HG02759 (cell line): Measurements from ENCODE around the gene MEX3A.
A peak's percentile ranks its signal among the peaks of the same experiment; 100 is the strongest.

Experiments
- ATAC-seq: cut with Tn5 transposase; IDR thresholded peaks from one replicate; pipeline ENCODE4 v1.9.1; 2021; ENCODE audit warnings: mild to moderate bottlenecking, moderate library complexity; ENCODE audit not compliant: unreplicated experiment

MEX3A gene

DNA sequence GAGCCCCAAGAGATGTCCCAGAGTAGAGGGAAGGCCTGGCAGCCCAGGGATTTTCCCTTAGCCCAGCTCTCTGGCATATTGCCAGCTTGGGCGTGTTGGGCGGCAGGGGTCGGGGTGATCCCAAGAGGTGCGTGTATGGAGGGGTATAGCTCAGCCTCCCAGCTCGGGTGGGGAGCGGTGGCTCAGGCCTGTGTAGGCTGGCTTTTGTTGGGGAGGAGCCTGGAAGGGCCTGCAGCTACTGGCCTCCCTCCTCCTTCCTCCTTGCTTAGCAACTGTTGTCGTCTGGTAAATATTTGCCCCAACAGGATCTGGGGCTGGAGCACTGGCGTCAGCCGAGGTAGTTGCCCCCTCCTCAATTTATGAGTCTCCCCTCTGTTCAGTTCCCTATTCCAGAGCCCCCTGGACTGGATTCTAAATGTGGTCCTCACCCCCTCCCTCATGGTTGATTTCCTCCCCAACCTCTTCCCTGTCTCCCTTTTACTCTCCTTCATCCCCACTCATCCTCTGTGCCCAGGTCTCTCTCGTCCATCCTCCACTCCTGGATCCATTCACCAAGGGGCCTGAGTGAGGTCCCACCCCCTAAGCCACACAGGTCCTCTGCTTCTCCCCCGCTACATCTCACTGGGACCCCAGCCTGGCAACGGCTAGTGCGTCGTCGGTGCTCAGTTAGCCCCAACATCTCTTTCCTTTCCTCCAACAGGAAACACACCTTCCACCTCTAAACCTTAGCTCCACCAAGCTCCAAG lies 22.0 kb upstream of the MEX3A start:
- no peak for ATAC-seq

DNA sequence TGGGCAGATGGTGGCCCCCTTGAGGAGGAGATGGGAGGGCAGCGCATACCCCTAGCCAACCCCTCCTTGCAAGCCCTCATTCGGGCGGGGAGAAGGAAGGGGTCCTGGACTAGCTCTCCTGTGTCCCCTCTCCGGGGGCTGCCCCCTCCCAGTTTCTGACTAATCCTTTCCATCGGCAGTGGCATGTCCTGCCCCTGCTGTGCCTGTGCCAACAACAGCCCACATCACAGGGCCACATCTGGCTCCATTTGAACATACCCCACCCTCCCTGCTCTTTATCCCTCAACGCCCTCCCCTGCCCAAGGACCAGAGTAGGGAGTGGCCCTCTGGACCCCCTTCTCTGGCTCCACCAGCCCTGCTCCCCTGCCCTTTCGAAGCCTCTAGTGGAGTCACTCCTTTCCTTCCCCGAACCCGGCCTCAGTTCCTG lies 21.3 kb upstream of the MEX3A start:
- no peak for ATAC-seq

DNA sequence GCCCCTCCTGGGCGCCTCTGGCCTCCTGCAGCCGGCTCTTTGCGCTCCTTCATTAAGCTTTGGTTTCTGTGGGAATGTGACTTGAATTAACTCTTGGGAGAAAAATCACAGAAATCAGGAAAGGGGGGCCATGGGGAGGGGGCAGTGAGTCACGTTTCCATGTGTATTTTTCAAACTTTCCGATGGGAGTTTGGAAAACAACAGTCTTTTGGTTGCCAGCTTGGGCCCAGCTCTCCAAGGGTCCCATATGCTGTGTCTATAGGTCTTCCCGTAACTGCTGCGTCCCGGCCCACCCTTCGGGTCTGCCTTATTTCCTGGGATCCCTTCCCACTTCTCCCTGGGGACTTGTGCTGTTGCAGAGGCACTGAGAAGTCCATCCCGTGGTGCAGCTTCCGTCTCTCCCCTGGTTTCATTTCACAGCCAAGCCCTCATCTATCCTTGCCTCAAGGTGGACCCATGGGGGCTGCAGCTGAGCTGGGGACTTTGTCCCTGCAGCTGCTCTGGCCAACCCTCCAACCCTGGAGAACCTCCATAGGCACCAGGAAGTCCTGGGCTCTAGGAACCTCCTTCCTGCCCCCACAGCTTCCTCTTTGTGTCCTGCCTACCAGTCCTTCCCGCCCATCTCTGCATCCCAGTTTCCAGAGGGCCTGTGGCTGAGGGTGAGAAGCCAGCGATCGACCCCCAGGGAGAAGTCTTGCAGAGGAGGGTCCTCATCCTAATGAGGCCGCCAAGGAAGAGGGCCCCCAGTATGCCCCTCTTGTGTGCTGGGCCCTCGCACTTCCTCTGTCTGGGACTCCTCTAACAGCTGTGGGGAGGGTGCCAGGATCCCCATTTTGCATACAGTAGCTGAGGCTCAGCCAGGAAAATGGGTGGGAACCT lies 20.6 kb upstream of the MEX3A start:
- no peak for ATAC-seq

DNA sequence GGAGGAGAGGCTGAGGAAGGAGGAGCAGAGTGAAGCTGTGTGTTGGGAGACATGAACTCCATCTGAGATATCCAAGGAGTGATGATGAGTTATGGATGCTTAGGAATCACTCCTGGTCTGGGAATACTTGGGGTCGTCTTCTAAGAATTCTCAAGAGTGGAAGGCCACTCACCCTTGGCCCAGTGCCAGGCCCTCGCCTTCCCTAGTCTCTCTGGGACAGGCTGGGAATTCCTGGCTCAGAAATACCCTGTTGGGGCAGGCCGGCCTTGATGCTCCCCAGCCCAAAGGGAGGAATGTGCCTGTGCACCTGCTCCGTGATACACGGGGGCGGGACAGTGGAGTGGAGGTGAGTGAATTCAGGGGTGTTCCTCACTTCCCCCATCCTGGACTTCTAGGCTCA lies 19.6 kb upstream of the MEX3A start:
- ATAC-seq = no peak

DNA sequence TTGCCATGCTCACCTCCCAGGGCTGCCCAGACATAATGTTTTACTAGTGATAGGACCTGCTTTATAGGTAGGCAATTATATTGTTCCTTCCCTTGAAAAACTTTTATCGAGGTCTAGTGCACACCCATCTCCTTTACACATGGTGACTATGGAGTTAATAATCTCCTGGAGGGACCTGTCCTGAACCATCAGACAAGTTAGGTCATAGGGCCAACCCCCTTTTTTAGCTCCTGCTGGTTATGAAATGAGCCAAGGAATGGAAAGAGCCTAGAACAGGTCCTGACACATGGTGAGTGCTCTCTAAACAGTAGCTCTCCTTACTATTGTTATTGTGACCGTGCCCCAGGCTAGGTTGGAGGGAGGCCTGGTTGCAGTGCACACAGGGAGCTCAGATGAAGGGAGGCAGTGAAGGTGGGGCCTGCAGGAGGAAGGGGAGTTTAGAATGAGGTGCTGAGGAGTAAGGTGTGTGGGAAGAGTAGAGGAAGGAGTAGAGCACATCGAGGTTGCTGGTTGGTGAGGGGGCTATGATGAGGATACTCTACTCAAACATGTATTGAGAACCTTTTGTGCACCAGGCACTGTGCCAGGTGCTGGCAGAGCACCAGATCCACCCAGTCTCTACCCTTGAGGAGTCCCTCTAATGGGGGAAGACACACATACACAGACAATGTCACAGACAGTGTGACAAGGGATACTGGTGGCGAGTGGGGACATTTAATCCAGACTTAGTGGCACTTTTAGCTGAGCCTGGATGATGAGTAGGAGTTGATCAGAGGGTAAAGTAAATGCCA lies 18.1 kb upstream of the MEX3A start:
- no peak for ATAC-seq

DNA sequence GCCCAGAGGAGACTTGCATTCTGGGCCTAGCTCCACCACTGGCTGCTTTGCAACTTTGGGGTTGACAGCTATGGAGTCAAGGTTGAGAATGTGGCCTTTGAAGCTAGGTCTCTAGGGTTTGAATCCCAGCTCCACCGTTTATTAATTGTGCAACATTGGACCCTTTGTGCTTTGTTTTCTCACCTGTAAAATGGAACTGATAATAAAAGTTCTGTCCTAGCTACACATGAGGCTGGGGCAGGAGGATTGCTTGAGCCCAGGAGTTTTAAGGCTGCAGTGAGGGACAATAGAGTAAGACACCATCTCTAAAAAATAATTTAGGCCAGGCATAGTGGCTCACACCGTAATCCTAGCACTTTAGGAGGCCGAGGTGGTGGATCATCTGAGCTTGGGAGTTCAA lies 17.0 kb upstream of the MEX3A start:
- ATAC-seq = no peak

DNA sequence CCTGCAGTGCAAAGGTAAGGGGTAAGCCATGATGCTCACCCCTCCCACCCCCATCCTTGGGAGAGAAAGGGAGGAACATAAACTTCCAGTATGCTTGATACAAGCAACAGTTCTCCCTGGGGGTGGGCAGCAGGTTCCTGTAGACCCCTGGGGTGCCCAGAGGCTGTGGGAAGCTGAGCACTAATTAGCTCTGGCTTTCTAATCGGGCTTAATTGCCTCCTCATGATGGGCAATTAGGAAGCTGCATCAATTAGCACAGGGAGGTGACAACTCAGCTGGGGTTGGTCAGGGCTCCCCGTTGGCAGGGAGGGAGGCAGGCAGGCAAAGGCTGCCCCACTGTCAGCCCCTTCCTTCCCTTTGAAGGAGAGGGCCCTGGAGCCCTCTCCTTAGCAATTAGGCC lies 16.5 kb upstream of the MEX3A start:
- ATAC-seq = no peak

DNA sequence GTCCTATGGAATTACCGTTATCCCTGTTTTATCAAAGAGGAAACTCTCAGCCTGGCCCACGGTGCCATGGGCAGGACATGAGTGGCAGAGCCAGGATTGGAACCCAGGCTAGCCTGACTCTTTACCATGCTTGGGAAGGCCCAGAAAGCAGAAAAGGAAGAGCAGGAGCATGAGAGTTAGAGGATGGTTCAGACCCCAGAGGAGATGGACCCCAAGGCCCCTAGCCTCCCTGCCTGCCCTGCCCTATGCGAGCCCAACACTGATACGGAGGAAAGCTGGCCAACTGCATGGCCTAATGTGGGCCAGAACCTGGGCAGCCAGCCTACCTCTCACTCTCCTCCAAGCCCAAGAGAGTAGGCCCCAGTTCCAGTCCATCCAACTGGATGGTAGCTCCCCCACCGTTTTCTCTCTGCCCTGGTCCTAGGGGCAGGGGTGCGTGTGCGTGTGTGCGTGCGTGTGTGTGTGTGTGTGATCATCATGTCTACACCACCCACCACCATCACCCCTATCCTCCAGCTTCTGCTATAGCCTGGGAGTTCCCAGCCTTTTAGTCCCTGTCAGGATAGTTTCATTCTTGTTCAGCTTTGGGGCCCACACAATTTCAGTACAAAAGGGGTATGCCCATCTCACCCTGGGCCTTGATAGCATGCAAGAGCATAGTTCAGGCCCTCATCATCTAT lies 15.4 kb upstream of the MEX3A start:
- ATAC-seq = no peak

DNA sequence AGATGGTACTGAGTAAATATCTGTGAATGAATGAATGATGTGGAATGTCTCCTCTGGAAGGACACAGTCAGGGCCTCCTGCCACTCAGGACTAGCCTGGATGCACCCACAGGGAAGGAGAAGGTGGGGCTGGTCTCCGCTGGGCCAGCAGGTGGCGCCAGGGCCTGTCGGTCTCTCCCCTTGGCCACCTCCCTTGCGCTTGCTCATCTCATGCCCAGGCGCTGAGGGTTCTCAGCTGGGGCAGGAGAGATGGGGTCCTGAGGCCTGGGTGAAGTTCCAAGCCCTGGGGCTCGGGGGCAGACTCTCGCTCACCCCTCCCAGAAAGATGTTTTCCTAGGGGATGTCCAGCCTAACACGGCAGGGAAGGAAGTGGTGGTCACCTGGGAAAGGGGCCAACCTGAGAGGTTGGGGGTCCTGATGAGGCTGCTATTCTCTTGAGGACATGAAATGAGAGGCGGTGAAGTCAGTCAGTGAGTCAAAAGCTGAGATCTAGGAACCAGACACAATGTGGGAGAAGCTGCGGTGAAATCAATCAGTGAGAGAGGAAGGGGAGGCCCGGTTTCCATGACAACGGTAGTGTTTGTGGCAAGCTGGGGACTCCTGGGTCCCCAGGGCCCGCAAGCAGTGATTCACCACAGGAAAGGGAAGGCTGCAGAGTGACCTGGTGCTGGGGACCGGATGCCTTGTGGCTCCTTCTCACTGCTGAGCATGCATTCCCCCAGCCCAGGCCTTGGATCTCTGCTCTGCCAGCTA lies 14.6 kb upstream of the MEX3A start:
- ATAC-seq = peak; percentile 73

DNA sequence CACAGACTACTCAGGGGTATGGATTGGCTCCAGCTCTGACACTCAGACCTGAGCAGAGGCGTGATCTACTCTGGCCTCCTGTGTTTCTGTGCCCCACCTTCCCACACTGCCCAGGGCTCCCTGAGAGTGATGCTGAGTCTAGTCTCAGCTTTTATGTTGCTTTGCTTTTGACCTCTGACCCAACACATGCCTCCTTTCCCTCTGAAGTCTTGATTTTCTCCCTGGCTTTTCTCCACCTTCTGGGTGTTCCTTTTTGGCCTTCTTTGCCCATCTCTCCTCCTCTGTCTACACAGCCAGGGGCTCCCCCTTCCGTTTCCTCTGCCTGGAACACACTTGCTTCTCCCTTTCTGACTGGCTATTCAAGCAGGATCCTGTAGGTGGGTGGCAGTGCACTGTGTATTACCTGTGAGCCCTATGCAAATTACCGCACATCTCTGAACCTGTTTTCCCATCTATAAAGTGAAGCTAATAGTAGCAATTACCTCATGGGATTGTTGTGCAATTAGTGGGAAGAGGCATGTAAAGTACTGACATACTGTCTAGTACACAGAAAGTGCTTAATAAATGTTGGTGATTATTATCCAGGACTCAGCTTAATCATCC lies 13.7 kb upstream of the MEX3A start:
- ATAC-seq = no peak

DNA sequence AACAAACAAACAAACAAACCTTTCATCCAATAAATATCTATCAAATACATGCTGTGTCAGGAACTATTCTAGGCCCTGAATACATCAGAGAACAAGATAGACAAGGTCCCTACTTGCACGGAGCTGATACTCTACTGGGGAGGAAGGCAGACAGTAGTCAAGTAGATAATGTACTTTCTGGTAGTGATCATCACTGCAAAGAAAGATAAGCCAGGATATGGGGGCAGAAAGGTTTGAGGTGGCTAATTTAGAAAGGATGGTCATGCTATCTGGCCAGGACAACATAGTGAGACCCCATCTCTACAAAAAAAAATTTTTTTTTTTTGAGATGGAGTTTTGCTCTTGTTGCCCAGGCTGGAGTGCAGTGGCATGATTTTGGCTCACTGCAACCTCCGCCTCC lies 9.3 kb upstream of the MEX3A start:
- no peak for ATAC-seq

DNA sequence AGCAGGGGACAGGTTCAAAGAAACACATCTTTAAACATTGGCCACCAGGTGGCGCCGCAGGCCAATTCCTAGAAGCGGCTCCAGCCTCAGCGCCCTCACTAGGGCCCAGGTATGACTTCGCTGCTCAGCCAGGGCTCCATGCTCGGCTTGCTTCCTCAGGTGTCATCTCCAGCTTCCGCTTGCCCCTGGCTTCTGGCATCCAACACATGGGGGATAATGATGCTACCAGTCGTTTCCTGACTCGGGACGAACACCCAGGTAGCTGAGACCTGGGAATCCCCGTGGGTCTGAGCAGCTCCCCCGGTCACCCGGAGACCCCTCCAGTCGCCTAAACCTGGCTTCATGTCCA lies 8.5 kb upstream of the MEX3A start:
- peak; percentile 71 for ATAC-seq

DNA sequence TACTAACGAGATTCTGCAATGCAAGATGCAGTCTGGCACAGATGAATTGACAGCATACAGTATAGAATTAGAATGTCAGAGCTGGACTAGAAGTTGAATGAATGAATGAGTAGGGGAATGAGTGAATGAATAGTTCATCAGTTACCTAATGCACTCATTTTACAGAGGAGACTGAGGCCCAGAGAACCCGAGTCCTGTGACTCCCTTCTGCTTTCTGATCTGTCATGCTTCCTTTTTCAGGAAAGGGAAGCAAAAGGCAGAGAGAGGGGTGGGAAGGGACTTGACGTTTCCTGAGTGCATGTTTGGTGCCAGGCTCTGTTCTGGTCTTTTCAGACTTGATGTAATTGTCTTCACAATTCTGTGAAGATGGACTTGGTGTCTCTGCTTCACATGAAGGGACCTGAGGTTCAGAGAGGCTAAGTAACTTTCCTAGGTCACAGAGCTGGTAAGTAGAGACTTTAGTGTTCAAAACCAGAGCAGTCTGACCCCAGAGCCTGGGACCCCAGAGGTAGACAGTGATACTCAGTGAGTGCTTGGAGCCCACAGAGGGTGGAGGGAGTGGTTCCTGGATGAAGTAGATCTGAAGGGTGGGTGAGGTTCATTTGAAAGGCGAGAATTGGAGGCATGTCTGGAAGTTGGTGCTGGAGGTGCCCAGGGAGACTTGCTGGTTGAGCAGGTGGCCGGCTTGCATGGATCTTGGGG lies 8.0 kb upstream of the MEX3A start:
- ATAC-seq = no peak

DNA sequence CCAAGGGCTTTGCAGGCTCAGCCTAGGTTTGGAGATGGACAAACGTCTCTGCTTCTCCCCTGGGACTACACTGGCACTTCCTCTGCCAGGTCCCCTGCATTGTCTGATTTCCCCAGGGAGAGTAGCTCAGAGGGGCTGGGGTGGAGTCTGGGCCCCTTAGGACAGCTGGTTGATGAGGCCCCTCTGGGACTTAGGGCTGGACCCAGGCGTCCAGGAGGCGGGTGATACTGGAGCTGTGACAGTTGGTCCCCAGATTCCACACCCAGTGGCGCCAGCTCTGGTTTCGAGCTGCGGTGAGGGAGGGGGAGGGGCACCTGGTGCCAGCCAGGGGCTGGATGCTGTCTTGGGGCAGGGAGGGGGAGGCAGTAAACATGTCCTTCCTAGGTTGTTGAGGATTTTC lies 7.4 kb upstream of the MEX3A start:
- ATAC-seq = no peak

DNA sequence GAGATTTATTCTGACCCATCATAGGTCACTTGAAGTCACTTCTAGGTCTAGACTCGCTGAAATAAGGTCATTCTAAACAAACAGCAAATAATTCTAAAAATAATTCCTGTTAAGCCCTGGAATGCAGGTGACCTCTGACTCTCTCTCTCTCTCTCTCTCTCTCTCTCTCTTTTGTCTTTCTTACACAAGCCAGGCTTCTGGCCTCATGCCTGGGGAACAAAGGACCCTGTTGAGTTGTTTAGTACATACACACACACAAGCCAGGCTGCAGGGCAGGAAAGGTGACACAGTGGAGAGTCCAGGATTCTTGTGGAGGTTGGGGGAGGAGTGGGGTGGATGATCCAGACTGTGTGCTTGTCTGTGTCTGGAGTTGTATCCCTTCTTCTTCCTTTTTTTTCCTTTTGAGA lies 4.0 kb upstream of the MEX3A start:
- ATAC-seq = no peak

DNA sequence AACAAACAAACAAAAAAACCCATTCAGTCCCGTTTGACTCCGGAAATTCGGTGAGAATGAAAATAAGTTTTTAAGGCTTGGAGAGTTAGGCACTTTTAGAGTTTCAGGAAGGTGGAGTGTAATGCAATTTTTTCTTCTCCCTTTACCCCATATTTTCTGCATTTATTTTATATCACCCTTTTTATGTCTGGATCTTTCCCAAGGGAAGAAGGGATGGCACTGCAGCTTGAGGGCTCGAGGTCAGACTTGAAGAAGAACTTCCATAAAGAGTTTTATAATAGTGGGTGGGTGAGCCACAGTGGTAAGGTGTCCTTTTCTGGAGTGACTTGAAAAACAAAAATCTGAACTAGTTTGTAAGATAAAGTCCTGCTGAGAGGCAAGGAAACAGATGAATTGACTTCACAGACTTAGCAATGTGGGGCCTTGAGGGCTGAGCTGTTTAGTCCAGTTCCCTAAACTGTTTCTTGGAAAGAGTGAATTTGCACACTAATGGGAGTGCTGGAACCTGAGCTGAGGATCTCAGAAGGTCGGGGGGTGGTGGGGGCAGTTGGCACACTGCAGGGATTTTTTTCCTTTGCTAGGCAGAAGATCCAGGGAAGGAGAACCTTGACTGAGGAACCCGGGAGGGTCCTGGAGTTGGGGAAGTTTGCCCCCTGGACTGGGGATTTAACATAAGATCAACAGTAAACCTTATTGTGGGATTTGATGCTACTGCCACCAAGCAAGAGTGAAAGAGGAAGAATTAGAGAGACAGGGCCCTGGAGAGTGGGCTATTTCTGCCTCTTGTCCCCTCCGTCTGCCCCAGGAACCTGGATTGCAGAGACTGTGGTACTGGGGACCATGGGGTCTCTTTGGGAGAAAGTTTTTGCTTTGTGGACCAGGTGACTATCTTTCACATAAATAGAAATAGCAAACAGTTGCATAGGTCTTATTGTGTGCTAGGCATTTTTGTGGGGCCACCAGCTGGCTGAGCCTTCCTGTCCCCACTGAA lies 1.8 kb upstream of the MEX3A start:
- no peak for ATAC-seq

DNA sequence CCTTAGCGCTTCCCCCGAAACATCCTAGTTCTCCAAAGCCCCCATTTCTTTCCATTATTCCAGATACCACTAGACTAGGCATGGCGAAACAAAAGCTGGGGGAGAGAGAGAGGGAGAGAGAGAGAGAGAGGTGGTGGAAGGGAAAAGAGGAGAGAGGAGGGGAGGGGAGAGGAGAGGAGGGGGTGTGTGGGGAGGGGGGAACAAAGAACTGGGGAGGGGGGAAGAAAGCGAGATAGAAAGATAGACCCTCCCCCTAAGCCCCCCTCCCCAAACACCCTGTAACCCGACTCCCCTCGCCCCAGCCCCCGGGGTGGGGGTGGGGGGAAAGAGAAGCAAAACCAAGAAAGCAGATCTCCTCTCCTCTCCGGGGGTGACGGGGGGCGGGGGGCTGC lies 352 bp downstream of the MEX3A start:
- no peak for ATAC-seq
